Body of pancreas (tissue), 4 donors: ENCODE data around the gene PGC.

Source experiments
- POLR2A ChIP-seq, 3 donors: fragments of 450-650 bp; IDR thresholded peaks; one replicate each; pipeline ENCODE4 v1.6.1; 2016; ENCODE audit warnings: antibody characterized with exemption in 3 of 3, mild to moderate bottlenecking in 2 of 3
- TF ChIP-seq, protein P1 (sequence below), 7 experiments: fragments of 450-650 bp in 4 of 7; fragments of 200-600 bp in 3 of 7; sonication (generic) in 3 of 7; IDR thresholded peaks; one replicate each; pipeline ENCODE4 v1.5.1; 2016 to 2019; ENCODE audit warnings: antibody characterized with exemption in 7 of 7

GRCh38 chr6:41767112-41767833 lies 20.1 kb upstream of the PGC start:
- TF ChIP-seq POLR2A (IDR thresholded peaks at IDR 0.05): no peak
- TF ChIP-seq, protein P1, sequence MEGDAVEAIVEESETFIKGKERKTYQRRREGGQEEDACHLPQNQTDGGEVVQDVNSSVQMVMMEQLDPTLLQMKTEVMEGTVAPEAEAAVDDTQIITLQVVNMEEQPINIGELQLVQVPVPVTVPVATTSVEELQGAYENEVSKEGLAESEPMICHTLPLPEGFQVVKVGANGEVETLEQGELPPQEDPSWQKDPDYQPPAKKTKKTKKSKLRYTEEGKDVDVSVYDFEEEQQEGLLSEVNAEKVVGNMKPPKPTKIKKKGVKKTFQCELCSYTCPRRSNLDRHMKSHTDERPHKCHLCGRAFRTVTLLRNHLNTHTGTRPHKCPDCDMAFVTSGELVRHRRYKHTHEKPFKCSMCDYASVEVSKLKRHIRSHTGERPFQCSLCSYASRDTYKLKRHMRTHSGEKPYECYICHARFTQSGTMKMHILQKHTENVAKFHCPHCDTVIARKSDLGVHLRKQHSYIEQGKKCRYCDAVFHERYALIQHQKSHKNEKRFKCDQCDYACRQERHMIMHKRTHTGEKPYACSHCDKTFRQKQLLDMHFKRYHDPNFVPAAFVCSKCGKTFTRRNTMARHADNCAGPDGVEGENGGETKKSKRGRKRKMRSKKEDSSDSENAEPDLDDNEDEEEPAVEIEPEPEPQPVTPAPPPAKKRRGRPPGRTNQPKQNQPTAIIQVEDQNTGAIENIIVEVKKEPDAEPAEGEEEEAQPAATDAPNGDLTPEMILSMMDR (IDR thresholded peaks at IDR 0.05): no peak
